K562 (cell line): ENCODE data around the gene CBLL1. TPM values are rescaled to one million over a fixed set of nuclear protein-coding genes. Genes with fewer than 3 reads are reported as not detected.

Experiments
- BMI1 ChIP-seq: fragments of 150-350 bp; IDR thresholded peaks from 2 replicates; pipeline ENCODE4 v1.6.1; 2014; ENCODE audit warnings: low read length
- CAMTA2 ChIP-seq: fragments of 250-450 bp; sonication (Bioruptor Pico); conservative IDR thresholded peaks from 2 replicates; pipeline ENCODE4 v1.5.1; 2022
- CC2D1A ChIP-seq: fragments of 450-650 bp; IDR thresholded peaks from 2 replicates; pipeline ENCODE4 v1.6.1; 2017; ENCODE audit warnings: mild to moderate bottlenecking
- CEBPB ChIP-seq: fragments of 450-650 bp; IDR thresholded peaks from 2 replicates; pipeline ENCODE4 v1.6.1; 2016; ENCODE audit warnings: missing genetic modification characterization, missing compliant biosample characterization
- EGR1 ChIP-seq: fragments of 450-650 bp; conservative IDR thresholded peaks from 2 replicates; pipeline ENCODE4 v1.6.1; 2017; ENCODE audit warnings: mild to moderate bottlenecking
- EHMT2 ChIP-seq: fragments of 450-650 bp; IDR thresholded peaks from 2 replicates; pipeline ENCODE4 v1.6.1; 2018; ENCODE audit warnings: antibody characterized with exemption
- FOXA3 ChIP-seq, 2 experiments: fragments of 450-650 bp in 1 of 2; sonication (generic) in 1 of 2; formaldehyde crosslinking; IDR thresholded peaks in 1 of 2; conservative IDR thresholded peaks in 1 of 2; 2 replicates each; pipeline versions ENCODE4 v1.4.0 to v1.8.0; 2020 to 2022; ENCODE audit warnings: mild to moderate bottlenecking in 2 of 2, missing genetic modification reagents in 1 of 2
- FOXP1 ChIP-seq: sonication (generic); formaldehyde crosslinking; IDR thresholded peaks from 2 replicates; pipeline ENCODE4 v1.8.0; 2022; ENCODE audit warnings: mild to moderate bottlenecking, missing genetic modification reagents
- GTF2B ChIP-seq: IDR thresholded peaks from 2 replicates; pipeline ENCODE4 v1.6.1; 2011; ENCODE audit not compliant: insufficient read length; ENCODE audit errors: extremely low read depth
- HDAC3 ChIP-seq: fragments of 450-650 bp; IDR thresholded peaks from 2 replicates; pipeline ENCODE4 v1.6.1; 2018; ENCODE audit warnings: borderline replicate concordance, mild to moderate bottlenecking, moderate library complexity; ENCODE audit not compliant: partially characterized antibody
- HINFP ChIP-seq: fragments of 450-650 bp; conservative IDR thresholded peaks from 2 replicates; pipeline ENCODE4 v1.6.1; 2016; ENCODE audit warnings: missing genetic modification characterization, low read depth, mild to moderate bottlenecking, control low read depth, missing compliant biosample characterization
- HIVEP1 ChIP-seq: fragments of 250-450 bp; sonication (Bioruptor Pico); IDR thresholded peaks from 2 replicates; pipeline ENCODE4 v1.4.0; 2020; ENCODE audit warnings: mild to moderate bottlenecking
- HNRNPL ChIP-seq: fragments of 200-400 bp; formaldehyde crosslinking; IDR thresholded peaks from 2 replicates; pipeline ENCODE4 v1.6.1; 2017; ENCODE audit warnings: low read depth, mild to moderate bottlenecking, low read length
- MECOM ChIP-seq: fragments of 250-450 bp; sonication (Bioruptor Pico); IDR thresholded peaks from 2 replicates; pipeline ENCODE4 v1.8.0; 2022; ENCODE audit warnings: inconsistent platforms
- ZKSCAN8 ChIP-seq: fragments of 200-800 bp; sonication (Bioruptor generic); IDR thresholded peaks from 2 replicates; pipeline ENCODE4 v1.6.1; 2016; ENCODE audit warnings: missing genetic modification characterization, missing compliant biosample characterization
- ZNF512 ChIP-seq: IDR thresholded peaks from 2 replicates; pipeline ENCODE4 v1.6.1; 2016; ENCODE audit warnings: missing genetic modification characterization, missing compliant biosample characterization
- ZNF695 ChIP-seq: fragments of 450-650 bp; formaldehyde crosslinking; IDR thresholded peaks from 2 replicates; pipeline ENCODE4 v1.4.0; 2020; ENCODE audit warnings: mild to moderate bottlenecking, moderate library complexity
- polyA plus RNA-seq, 8 experiments: library from polyadenylated mRNA; depleted of rRNA in 4 of 8; stranded (reverse) in 5 of 8; unstranded in 3 of 8; fragments of >200 nt; fragmentation: Nextera tagmentation in 2 of 8; fragmentation: Illumina TruSeq in 1 of 8; extraction: Ambion mirVana in 2 of 8; extraction: Trizol in 1 of 8; gene quantifications; 2 replicates each; pipeline versions ENCODE4 v1.2.1 to v1.2.3, GENCODE V29; 2011 to 2014; ENCODE audit warnings: inconsistent platforms in 1 of 8, missing spikeins in 1 of 8
- total RNA-seq, 7 experiments: library from RNA; depleted of rRNA in 6 of 7; stranded (reverse); fragments of >200 nt in 6 of 7; fragmentation: Illumina TruSeq in 2 of 7; extraction: Trizol in 2 of 7; gene quantifications; 2 replicates each; pipeline versions ENCODE4 v1.2.1 to v1.2.3, GENCODE V29; 2011 to 2021; ENCODE audit warnings: low replicate concordance in 1 of 7
- TF ChIP-seq, protein P1 (sequence below): sonication (generic); formaldehyde crosslinking; IDR thresholded peaks from 2 replicates; pipeline ENCODE4 v1.8.0; 2022; ENCODE audit warnings: mild to moderate bottlenecking, missing genetic modification reagents
- TF ChIP-seq, protein P2 (sequence below): sonication (generic); formaldehyde crosslinking; IDR thresholded peaks from 2 replicates; pipeline ENCODE4 v1.8.1; 2022; ENCODE audit warnings: missing genetic modification reagents
- TF ChIP-seq, protein P3 (sequence below), 2 experiments: fragments of 200-800 bp in 1 of 2; sonication (Bioruptor generic) in 1 of 2; sonication (generic) in 1 of 2; formaldehyde crosslinking in 1 of 2; IDR thresholded peaks in 1 of 2; conservative IDR thresholded peaks in 1 of 2; 2 replicates each; pipeline versions ENCODE4 v1.5.0 to v1.6.1; 2016 to 2020; ENCODE audit warnings: missing compliant biosample characterization in 1 of 2, missing genetic modification characterization in 1 of 2, missing genetic modification reagents in 1 of 2

Gene CBLL1
- total and polyA plus RNA-seq, 9 of the 15 experiments (the other 6 are each of a cell fraction or from before 2014, with no cell fraction given) = 14.7 to 67.9 (median 35.4) TPM

- TF ChIP-seq, protein P1, sequence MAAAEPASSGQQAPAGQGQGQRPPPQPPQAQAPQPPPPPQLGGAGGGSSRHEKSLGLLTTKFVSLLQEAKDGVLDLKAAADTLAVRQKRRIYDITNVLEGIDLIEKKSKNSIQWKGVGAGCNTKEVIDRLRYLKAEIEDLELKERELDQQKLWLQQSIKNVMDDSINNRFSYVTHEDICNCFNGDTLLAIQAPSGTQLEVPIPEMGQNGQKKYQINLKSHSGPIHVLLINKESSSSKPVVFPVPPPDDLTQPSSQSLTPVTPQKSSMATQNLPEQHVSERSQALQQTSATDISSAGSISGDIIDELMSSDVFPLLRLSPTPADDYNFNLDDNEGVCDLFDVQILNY = peak; percentile 89; the same call in 1 of the 2 replicates
- TF ChIP-seq HIVEP1 (CRISPR knock-in tag) (no peak), FOXP1 (peak; percentile 99; the same call in 1 of the 2 replicates), EGR1 (no peak; the same call in 1 of the 2 replicates), EHMT2 (peak; percentile 31; the same call in 1 of the 2 replicates), ZNF695 (no peak), MECOM (CRISPR knock-in tag) (no peak), HINFP (tag) (no peak), HNRNPL (no peak), GTF2B (peak; percentile 63), FOXA3 (CRISPR knock-in tag; conservative IDR thresholded peaks at IDR 0.05 in 1 of 2, IDR thresholded peaks at IDR 0.05 in 1 of 2) (peak; percentile 93 to 97), HDAC3 (peak; percentile 67), CEBPB (no peak), CC2D1A (0 out of 2 replicates have a peak, but pooled peaks have one; percentile 74), ZNF512 (tag) (no peak), CAMTA2 (CRISPR knock-in tag) (0 out of 2 replicates have a peak, but pooled peaks have one; percentile 55), ZKSCAN8 (CRISPR knock-in tag) (no peak), BMI1 (no peak; the same call in 1 of the 2 replicates)
- TF ChIP-seq, protein P2, sequence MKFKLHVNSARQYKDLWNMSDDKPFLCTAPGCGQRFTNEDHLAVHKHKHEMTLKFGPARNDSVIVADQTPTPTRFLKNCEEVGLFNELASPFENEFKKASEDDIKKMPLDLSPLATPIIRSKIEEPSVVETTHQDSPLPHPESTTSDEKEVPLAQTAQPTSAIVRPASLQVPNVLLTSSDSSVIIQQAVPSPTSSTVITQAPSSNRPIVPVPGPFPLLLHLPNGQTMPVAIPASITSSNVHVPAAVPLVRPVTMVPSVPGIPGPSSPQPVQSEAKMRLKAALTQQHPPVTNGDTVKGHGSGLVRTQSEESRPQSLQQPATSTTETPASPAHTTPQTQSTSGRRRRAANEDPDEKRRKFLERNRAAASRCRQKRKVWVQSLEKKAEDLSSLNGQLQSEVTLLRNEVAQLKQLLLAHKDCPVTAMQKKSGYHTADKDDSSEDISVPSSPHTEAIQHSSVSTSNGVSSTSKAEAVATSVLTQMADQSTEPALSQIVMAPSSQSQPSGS (CRISPR knock-in tag) = no peak
- TF ChIP-seq, protein P3, sequence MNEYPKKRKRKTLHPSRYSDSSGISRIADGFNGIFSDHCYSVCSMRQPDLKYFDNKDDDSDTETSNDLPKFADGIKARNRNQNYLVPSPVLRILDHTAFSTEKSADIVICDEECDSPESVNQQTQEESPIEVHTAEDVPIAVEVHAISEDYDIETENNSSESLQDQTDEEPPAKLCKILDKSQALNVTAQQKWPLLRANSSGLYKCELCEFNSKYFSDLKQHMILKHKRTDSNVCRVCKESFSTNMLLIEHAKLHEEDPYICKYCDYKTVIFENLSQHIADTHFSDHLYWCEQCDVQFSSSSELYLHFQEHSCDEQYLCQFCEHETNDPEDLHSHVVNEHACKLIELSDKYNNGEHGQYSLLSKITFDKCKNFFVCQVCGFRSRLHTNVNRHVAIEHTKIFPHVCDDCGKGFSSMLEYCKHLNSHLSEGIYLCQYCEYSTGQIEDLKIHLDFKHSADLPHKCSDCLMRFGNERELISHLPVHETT (CRISPR knock-in tag; conservative IDR thresholded peaks at IDR 0.05 in 1 of 2, IDR thresholded peaks at IDR 0.05 in 1 of 2) = no peak; a peak in 1 of 4 replicates
Measured at GRCh38 chr7:107743567-107744344, at the start of gene CBLL1 (continued).
